ENCODE data around the gene ATP2C1. TPM values are rescaled to one million over a fixed set of nuclear protein-coding genes. Genes with fewer than 3 reads are reported as not detected.

The ATP2C1 gene
- total and polyA plus RNA-seq, 9 of the 15 experiments (the other 6 are each of a cell fraction or from before 2014, with no cell fraction given) = 10.0 to 53.5 (median 27.9) TPM

GRCh38 chr3:130892759-130893375 is 1.0 kb upstream of the ATP2C1 start (continued):
- TF ChIP-seq THAP12 (CRISPR knock-in tag; IDR thresholded peaks at IDR 0.05) = no peak

- H3K4me3 ChIP-seq = peak overlapping the region; percentile 86
- H3K79me2 ChIP-seq (ENCODE audit: control insufficient read depth, insufficient read depth, low read length) = peaks cover 60% of the 10 kb centered on the region
- ChIA-PET POLR2A (interaction anchor here (0.6 to 1.9 kb wide), 11 partner anchors 21 to 1488 kb away, joined by 3 to 7 read pairs (median 3); no protein-coding TSS in a partner anchor), CTCF (ENCODE audit: low intra/inter-chr PET ratio) (interaction anchor here (0.7 kb wide), 1 partner anchor 134 kb away, joined by 3 read pairs; no protein-coding TSS in a partner anchor)
- peak overlapping the region; percentile 77 for H3K4me2 ChIP-seq (ENCODE audit: insufficient read depth, low read length)
- H2AFZ ChIP-seq (ENCODE audit: low read depth, low read length) = peak overlapping the region; percentile 85
- no peaks in the 10 kb centered on the region for H3K36me3 ChIP-seq (ENCODE audit: control insufficient read depth, insufficient read depth, low read length)
- ATAC-seq (peak; percentile 49), DNase-seq (ENCODE audit: extremely low read depth in 1 of 4, low spot score in 3 of 4) (peak; percentile 49 to 54 (median 51)), FAIRE-seq (no peak)
- no peaks in the 10 kb centered on the region for H3K27me3 ChIP-seq (ENCODE audit: control insufficient read depth in 2 of 2, insufficient read depth in 2 of 2, low read length in 2 of 2)
- peak overlapping the region; percentile 68 to 93 for H3K9ac ChIP-seq (ENCODE audit: insufficient read depth in 1 of 2, low read depth in 2 of 2, low read length in 2 of 2)
- intact Hi-C loops (cut with micrococcal nuclease) = loop anchor here (10.0 kb wide), 1 partner anchor 130 kb away; the partner anchor contains the start of genes ASTE1 and NEK11
- WGBS (ENCODE audit: insufficient coverage, low coverage, missing lambda C conversion rate) = 0% methylated on average over 8 of the region's 52 CpGs
- H3K4me1 ChIP-seq (replicated peaks in 1 of 2; ENCODE audit: control insufficient read depth in 2 of 2, insufficient read depth in 2 of 2, low read length in 2 of 2) = peaks cover 8% of the 10 kb centered on the region in 2 experiments; a peak in 3 of 5 replicates
- no peaks in the 10 kb centered on the region for H3K9me3 ChIP-seq (replicated peaks; ENCODE audit: control insufficient read depth, insufficient read depth, low read depth, low read length)
- in situ Hi-C loops (cut with MboI) = loop anchor here (5.0 kb wide), 1 partner anchor 127 kb away; no protein-coding TSS in a partner anchor
- H3K27ac ChIP-seq (ENCODE audit: extremely low read depth, low read depth, low read length) = peak overlapping the region; percentile 97
- peaks cover 7% of the 10 kb centered on the region; the same call in 1 of the 2 replicates for H4K20me1 ChIP-seq (replicated peaks; ENCODE audit: control insufficient read depth, insufficient read depth, low read length)
- peaks cover 2% of the 10 kb centered on the region for H3K9me1 ChIP-seq (ENCODE audit: control insufficient read depth, insufficient read depth, low read length)
- BruUV-seq (replicated peaks) = no TSS peak
- TF ChIP-seq NR1H2 (CRISPR knock-in tag; IDR thresholded peaks at IDR 0.05) (0 out of 2 replicates have a peak, but pooled peaks have one; percentile 6), GATA2 (CRISPR knock-in tag; IDR thresholded peaks at IDR 0.05) (no peak), POLR2B (IDR thresholded peaks at IDR 0.05; ENCODE audit: low read depth, partially characterized antibody) (no peak), HMGN3 (IDR thresholded peaks at IDR 0.05; ENCODE audit: borderline replicate concordance, extremely low read depth, insufficient read length, low read depth, low read length) (peak; percentile 24), NONO (IDR thresholded peaks at IDR 0.05; ENCODE audit: low read depth in 2 of 2, low read length in 1 of 2) (0 out of 4 replicates have a peak, but pooled peaks of 1 of the 2 experiments have one; percentile 19), NBN (IDR thresholded peaks at IDR 0.05; ENCODE audit: low read depth) (no peak), ATF6 (CRISPR knock-in tag; IDR thresholded peaks at IDR 0.05) (peak; percentile 86; the same call in 1 of the 2 replicates), ZBTB7A (IDR thresholded peaks at IDR 0.05; ENCODE audit: borderline replicate concordance, control insufficient read depth, low read depth, low read length) (peak; percentile 74; the same call in 1 of the 2 replicates), ZNF395 (CRISPR knock-in tag; IDR thresholded peaks at IDR 0.05) (peak; percentile 65), OTX1 (CRISPR knock-in tag; IDR thresholded peaks at IDR 0.05) (no peak)
These were observed 474 bp downstream of the ATP2C1 start for GRCh38 chr3:130894130-130894985.
